ENCODE measurements around the gene AP5Z1.

- TF ChIP-seq CTCF (conservative IDR thresholded peaks at IDR 0.05; ENCODE audit: low read depth, low read length) (no peak), MAFK (IDR thresholded peaks at IDR 0.05; ENCODE audit: low read depth, low read length) (no peak), USF2 (IDR thresholded peaks at IDR 0.05; ENCODE audit: low read depth, low read length) (no peak), POLR2A (IDR thresholded peaks at IDR 0.05; ENCODE audit: low read depth, low read length) (no peak), MXI1 (IDR thresholded peaks at IDR 0.05; ENCODE audit: borderline replicate concordance, low read depth, low read length) (no peak), MAZ (IDR thresholded peaks at IDR 0.05; ENCODE audit: borderline replicate concordance, low read depth, low read length) (no peak), BHLHE40 (IDR thresholded peaks at IDR 0.05; ENCODE audit: low read depth, low read length) (no peak), CEBPB (IDR thresholded peaks at IDR 0.05; ENCODE audit: low read depth, low read length) (no peak), RFX5 (IDR thresholded peaks at IDR 0.05; ENCODE audit: low read depth, low read length) (no peak), SMC3 (IDR thresholded peaks at IDR 0.05; ENCODE audit: low read depth, low read length) (no peak), RAD21 (IDR thresholded peaks at IDR 0.05; ENCODE audit: low read length) (no peak), NFE2L2 (IDR thresholded peaks at IDR 0.05; ENCODE audit: low read depth, low read length) (no peak)
Measured at GRCh38 chr7:4809091-4809591, 33.7 kb downstream of the AP5Z1 start.
